Activated CD4-positive, alpha-beta T cell treated with anti-CD3 and anti-CD28 coated beads for 48 hours (primary cell): ENCODE measurements around the gene PAX5.

Source experiments
- DNase-seq: peaks from one replicate; pipeline ENCODE4 v3.0.0-alpha.2; 2020

PAX5 gene

GRCh38 chr9:36985769-36986467 lies 48.1 kb downstream of the PAX5 start:
- no peak for DNase-seq

- DNase-seq = no peak
These were observed 48.9 kb downstream of the PAX5 start for GRCh38 chr9:36985061-36985768.

GRCh38 chr9:36980148-36980974 lies 53.7 kb downstream of the PAX5 start:
- DNase-seq = no peak

GRCh38 chr9:36976371-36977030 lies 57.6 kb downstream of the PAX5 start:
- DNase-seq = no peak

GRCh38 chr9:36974731-36975130 lies 59.3 kb downstream of the PAX5 start:
- DNase-seq = no peak

- DNase-seq = no peak
These were observed 62.1 kb downstream of the PAX5 start for GRCh38 chr9:36971935-36972488.

GRCh38 chr9:36970007-36970888 lies 63.8 kb downstream of the PAX5 start:
- no peak for DNase-seq

GRCh38 chr9:36969216-36969771 lies 64.8 kb downstream of the PAX5 start:
- no peak for DNase-seq

- DNase-seq = no peak
These were observed 65.4 kb downstream of the PAX5 start for GRCh38 chr9:36968574-36969215.

- DNase-seq = no peak
These were observed 66.1 kb downstream of the PAX5 start for GRCh38 chr9:36967997-36968396.

- DNase-seq = no peak
These were observed 67.5 kb downstream of the PAX5 start for GRCh38 chr9:36966371-36967097.

GRCh38 chr9:36964791-36965190 lies 69.3 kb downstream of the PAX5 start:
- DNase-seq = no peak

- DNase-seq = no peak
These were observed 70.7 kb downstream of the PAX5 start for GRCh38 chr9:36963346-36963745.

- no peak for DNase-seq
These were observed 71.4 kb downstream of the PAX5 start for GRCh38 chr9:36962691-36963090.

- no peak for DNase-seq
These were observed 72.3 kb downstream of the PAX5 start for GRCh38 chr9:36961561-36962325.

- DNase-seq = no peak
These were observed 73.0 kb downstream of the PAX5 start for GRCh38 chr9:36961051-36961450.

GRCh38 chr9:36960575-36960955 lies 73.5 kb downstream of the PAX5 start:
- no peak for DNase-seq

- no peak for DNase-seq
These were observed 74.1 kb downstream of the PAX5 start for GRCh38 chr9:36959681-36960574.
